HTERT RPE-1 (cell line): ENCODE data around the gene GPR39.

ENCODE experiments used
- in situ Hi-C: fragments of 300-500 bp; cut with MboI; formaldehyde crosslinking; loops from 4 replicates; pipeline ENCODE4 v1.14.3; 2020; ENCODE audit warnings: low sequenced_read_pairs

GPR39 gene

DNA sequence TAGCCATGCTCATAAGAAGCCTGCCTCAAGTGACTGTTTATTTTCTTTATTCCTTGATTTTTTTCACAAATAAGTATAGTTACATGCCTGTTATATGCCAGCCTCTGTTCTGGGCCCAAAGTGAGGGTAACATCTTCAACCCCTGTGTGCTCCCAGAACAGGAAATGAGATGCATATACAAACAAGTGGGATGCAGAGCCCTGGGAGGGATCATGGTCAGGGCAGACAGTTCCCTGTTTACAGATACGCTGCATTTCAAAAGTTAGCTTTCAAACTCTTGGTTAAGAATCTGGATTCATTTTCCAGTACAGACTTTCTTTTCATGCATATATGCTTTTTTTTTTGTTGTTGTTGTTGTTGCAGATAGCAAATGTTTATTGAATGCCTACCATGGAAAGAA lies 24.4 kb downstream of the GPR39 start:
- in situ Hi-C loops, result no loop called here

GRCh38 chr2:132442278-132442677 lies 25.7 kb downstream of the GPR39 start:
- in situ Hi-C loops, result no loop called here

DNA sequence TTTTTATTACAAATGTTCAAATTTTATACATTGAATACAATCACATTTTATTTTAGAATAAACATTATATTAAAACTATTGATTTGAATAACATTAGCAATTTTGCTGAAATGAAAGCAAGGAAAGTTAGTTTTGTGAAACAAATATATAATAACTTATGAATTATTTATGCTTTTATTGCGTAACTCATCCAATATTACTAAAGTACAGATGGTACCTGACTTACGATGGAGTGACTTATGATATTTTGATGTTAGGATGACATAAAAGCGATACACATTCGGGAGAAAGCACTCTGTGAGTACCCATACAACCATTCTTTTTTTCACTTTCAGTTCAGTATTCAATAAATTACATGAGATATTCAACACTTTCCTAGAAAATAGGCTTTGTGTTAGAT lies 26.5 kb downstream of the GPR39 start:
- in situ Hi-C loops, result no loop called here

DNA sequence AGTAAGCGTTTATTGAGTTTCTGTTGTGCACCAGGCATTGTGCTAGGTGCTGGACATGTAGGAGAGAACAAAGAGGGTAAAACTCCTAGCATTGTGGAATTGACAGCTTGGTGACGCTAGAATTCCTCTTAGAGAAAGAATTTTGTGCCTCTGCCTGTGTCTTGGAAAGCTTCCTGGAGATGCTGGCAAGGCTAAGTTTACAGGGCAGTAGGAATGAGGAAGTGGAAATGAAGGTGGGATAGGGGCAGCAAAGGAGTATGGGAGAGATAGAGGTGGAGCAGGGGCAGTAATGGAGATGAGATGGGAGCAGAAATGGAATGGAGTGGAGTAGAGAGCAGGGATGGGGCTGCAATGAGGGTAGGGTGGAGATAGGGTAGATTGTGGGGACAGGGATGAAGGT lies 29.8 kb downstream of the GPR39 start:
- in situ Hi-C loops, result no loop called here

DNA sequence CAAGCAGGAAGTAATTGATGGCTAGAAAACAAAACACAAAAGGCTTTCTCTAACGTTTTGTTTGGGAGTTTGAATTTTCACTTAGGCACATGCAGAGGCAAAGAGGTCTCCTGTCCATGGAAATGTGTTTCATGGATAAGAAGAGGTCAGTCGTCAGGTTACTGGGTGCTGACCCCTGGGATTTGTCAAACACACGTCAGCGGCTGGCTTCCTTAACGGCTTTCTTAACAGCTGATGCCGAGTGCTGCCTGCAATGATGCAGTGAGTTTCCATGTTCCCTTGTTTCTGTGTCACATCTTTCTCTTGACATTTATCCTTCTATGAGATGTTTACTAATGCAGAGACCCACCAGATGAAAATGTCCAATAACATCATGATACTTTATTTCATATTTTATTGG lies 31.7 kb downstream of the GPR39 start:
- in situ Hi-C loops, result no loop called here

- in situ Hi-C loops, result no loop called here
Measured at GRCh38 chr2:132448771-132449170, 32.2 kb downstream of the GPR39 start.

- in situ Hi-C loops, result no loop called here
Measured at GRCh38 chr2:132449868-132450267, 33.3 kb downstream of the GPR39 start.

GRCh38 chr2:132460781-132461180 lies 44.2 kb downstream of the GPR39 start:
- in situ Hi-C loops, result no loop called here

DNA sequence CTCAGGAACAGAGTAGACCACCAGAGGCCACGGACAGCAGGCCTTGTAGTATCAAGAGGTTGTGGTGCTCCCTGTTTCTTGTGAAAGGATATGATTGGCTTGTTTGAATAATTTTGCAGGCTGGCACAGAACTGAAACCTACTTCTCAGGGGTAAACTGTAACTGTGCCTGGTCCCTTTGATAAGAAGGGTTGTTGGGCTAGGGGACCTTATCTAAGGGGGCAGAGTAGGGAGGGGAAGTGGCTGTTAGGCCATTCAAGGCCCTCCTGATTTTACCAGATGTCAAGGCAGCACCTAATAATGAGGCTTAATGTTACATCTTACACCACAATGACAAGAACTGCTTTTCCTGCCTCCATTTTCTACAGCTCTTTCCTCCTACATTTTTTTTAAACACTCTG lies 45.6 kb downstream of the GPR39 start:
- in situ Hi-C loops, result no loop called here

DNA sequence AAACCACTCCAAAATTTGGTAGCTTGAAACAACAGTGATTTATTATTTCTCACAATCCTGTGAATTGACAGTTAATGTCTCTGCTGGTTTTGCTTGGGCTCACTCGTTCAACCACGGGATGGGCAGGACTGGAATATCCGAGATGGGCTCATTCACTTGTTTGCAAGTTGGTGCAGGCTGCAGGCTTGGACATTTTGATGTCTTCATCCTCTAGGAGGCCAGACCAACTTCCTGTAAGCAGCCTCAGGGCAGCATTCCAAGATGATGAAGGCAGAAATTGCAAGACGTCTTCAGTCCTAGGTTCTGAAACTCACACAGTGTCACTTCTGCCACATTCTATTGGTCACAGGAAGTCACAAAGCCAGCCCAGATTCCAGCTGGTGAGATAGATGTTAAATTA lies 47.1 kb downstream of the GPR39 start:
- in situ Hi-C loops, result no loop called here

- in situ Hi-C loops, result no loop called here
Measured at GRCh38 chr2:132465917-132466316, 49.3 kb downstream of the GPR39 start.

GRCh38 chr2:132466428-132467028 lies 49.9 kb downstream of the GPR39 start:
- in situ Hi-C loops, result no loop called here

- in situ Hi-C loops, result no loop called here
Measured at GRCh38 chr2:132468821-132469675, 52.4 kb downstream of the GPR39 start.

DNA sequence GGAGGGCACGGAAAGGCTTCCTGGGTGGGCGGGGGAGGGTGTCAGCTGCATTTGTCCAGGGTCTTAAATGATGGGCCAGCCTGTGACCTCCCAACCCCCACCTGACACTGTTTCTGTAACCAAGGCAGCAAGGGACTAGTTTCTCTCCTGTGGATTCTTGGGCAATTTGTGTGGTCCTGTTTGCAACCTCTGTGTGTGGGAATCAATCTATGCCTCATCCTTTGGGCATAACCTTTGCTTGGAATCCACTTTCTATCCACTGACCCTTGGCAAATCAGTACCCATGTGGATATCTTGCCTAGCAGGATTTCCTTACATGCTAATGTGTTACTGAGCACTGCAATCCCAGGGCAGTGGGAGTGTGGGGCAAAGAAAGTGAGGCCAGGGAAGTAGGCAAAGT lies 54.1 kb downstream of the GPR39 start:
- in situ Hi-C loops, result no loop called here

- in situ Hi-C loops, result no loop called here
Measured at GRCh38 chr2:132473174-132473883, 56.7 kb downstream of the GPR39 start.

- in situ Hi-C loops, result no loop called here
Measured at GRCh38 chr2:132475615-132476014, 59.0 kb downstream of the GPR39 start.

DNA sequence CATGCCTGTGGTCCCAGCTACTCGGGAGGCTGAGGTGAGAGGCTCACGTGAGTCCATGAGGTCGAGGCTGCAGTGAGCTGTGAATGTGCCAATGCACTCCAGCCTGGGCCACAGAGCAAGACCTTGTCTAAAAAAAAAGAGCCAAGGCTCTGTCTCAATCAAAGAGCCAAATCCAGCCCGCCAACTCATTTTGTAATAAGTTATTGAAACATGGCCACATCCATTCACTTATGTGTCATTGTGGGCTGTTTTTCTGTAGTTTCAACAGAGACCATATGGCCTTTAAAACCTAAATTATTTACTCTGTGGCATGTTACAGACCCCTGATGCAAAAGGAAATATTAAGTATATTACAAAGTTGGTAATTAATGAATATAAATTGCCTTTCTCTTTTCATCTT lies 60.8 kb downstream of the GPR39 start:
- in situ Hi-C loops, result no loop called here

DNA sequence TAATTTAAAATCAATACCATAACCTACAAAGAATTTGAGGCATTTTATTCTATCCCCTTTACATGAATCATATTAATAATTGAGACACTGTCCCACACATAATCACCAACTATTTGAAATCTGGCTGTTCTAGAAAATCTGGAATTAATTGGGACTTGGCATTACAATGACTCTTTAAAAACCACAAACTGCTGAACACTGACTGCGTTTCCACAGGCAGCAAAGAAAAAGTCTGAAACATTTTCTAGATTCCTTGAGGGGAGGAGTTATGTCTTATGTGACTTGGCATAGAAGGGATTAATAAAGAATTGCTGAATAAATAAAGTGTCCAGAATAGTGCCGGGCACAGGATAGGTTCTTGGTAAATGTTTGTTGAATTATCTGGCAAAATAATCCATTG lies 61.4 kb downstream of the GPR39 start:
- in situ Hi-C loops, result no loop called here

DNA sequence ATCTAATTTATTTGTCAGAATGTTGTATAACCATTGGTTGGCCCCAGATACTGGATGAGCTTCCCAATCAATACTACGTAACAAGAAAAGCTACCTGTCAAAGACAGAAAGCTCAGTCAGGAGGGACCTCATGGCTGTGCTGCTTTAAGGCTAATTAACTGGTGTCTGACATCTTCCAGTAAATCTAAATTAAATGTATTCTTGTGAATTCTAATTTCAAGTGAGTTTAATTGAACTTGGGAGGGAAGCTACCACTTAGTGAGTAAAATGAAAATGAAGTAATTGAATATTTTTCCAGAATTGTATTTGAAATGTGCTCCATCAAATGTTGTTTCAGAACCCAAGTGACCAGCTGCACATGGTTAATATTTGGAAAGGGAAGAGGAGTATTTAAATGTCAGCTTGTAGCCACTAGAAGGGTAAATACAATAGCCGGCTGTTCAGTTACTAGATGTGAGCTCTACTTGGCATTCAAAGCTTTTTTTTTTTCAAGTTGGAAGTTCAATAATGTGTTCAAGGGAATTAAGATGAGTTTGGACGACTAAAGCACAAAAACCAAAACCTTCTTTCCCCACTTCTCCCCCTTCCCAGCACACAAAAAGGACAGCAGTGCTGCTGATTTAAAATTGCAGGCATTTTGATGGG lies 62.0 kb downstream of the GPR39 start:
- in situ Hi-C loops, result no loop called here

DNA sequence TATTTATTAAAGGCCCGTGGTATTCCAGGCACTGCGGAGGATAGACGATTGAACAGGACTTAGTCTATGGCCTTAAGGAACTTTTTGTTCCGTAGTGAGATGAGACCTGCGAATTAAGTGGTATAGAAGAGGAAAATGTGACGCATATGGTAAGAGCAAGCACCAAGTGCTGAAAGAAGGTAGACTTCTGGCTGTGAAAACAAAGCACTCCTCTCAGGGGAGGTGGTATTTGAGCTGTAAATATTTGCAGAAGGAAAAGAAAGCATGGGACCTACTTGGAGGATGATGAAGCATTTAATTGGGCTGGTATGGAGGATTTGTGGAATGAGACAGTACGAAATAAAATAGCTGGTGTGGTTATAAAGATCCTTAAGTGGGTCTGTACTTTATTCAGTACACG lies 62.5 kb downstream of the GPR39 start:
- in situ Hi-C loops, result no loop called here

DNA sequence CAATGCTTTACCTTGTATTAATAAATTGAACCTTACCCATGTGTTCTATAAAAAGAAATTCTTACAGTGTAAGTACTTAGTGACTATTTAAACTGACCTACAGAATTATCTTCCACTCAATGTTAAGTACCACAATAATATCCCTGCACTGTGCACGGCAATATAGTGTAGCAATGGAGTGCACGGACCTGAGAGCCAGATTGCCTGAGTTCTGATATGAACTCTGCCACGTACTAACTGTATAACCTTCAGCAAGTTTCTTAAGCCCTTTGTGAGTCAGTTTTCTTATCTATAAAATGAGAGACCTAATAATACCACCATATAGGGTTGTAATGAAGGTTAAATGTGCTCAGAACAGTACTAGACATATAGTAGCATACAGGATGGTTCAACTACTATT lies 66.2 kb downstream of the GPR39 start:
- in situ Hi-C loops, result no loop called here

- in situ Hi-C loops, result no loop called here
Measured at GRCh38 chr2:132484144-132484543, 67.5 kb downstream of the GPR39 start.
